ENCODE data around the gene PLXNC1. TPM values are rescaled to one million over a fixed set of nuclear protein-coding genes. Genes with fewer than 3 reads are reported as not detected.

The PLXNC1 gene
- total and polyA plus RNA-seq, 2 of the 8 experiments (the other 6 are each of a cell fraction or from before 2014, with no cell fraction given) = 0.83 to 2.0 TPM

- FAIRE-seq = no peak
- 89% methylated on average over 1 of the region's 1 CpG; no CpG with 5 or more reads in 1 of the 2 experiments for WGBS, 2 experiments (ENCODE audit: extremely low coverage in 1 of 2, insufficient coverage in 1 of 2, insufficient read length in 1 of 2, insufficient replicate concordance in 2 of 2, low coverage in 1 of 2, low lambda C conversion rate in 2 of 2, missing lambda C conversion rate in 1 of 2)
Observed at GRCh38 chr12:94318181-94318580, 169.8 kb downstream of the PLXNC1 start.

More at GRCh38 chr12:94318181-94318580, 169.8 kb downstream of the PLXNC1 start:
- Histone ChIP-seq H3K4me3 (ENCODE audit: extremely low read depth in 1 of 4, insufficient read depth in 2 of 4, low read depth in 3 of 4, low read length in 4 of 4) (no peak overlapping the region), H3K4me2 (ENCODE audit: insufficient read depth in 1 of 2, low read depth in 2 of 2, low read length in 2 of 2) (no peak overlapping the region), H2BK15ac (ENCODE audit: low read length) (no peak overlapping the region), H3K9ac (replicated peaks in 1 of 4; ENCODE audit: extremely low read depth in 1 of 4, low read depth in 3 of 4, low read length in 3 of 4) (no peak overlapping the region), H3K79me1 (ENCODE audit: low read depth, low read length) (no peaks in the 10 kb centered on the region), H2BK5ac (ENCODE audit: low read depth, low read length) (no peak overlapping the region), H3K23ac (ENCODE audit: insufficient read length) (no peak overlapping the region), H4K8ac (ENCODE audit: extremely low read depth, insufficient read depth, low read length) (no peak overlapping the region), H3K27ac (ENCODE audit: low read depth, low read length) (no peak overlapping the region), H2BK20ac (ENCODE audit: low read length) (no peak overlapping the region), H3K18ac (ENCODE audit: extremely low read depth, low read length) (no peak overlapping the region), H2AK5ac (ENCODE audit: low read depth, low read length) (no peak overlapping the region), H3K4me1 (replicated peaks in 1 of 4; ENCODE audit: control insufficient read depth in 3 of 4, insufficient read depth in 4 of 4, low read length in 3 of 4) (no peaks in the 10 kb centered on the region), H2BK120ac (replicated peaks; ENCODE audit: low read depth, low read length) (no peak overlapping the region), H2AFZ (ENCODE audit: low read length) (no peak overlapping the region), H3K14ac (ENCODE audit: insufficient read length) (no peak overlapping the region), H3K23me2 (ENCODE audit: low read depth, low read length) (no peaks in the 10 kb centered on the region), H3K56ac (replicated peaks; ENCODE audit: insufficient read length, low read depth, low read length) (no peak overlapping the region), H3K4ac (replicated peaks; ENCODE audit: insufficient read length, low read depth, low read length) (no peak overlapping the region), H3K9me3 (ENCODE audit: insufficient read depth in 2 of 2, low read depth in 1 of 2, low read length in 1 of 2) (peaks cover 25 to 35% of the 10 kb centered on the region in 2 experiments), H3K79me2 (ENCODE audit: control insufficient read depth in 1 of 2, insufficient read depth in 2 of 2, low read length in 2 of 2) (no peaks in the 10 kb centered on the region), H4K20me1 (replicated peaks in 1 of 2; ENCODE audit: control insufficient read depth in 1 of 2, insufficient read depth in 2 of 2, low read length in 2 of 2) (no peaks in the 10 kb centered on the region), H4K5ac (ENCODE audit: insufficient read length, low read depth, low read length) (no peak overlapping the region), H4K91ac (replicated peaks; ENCODE audit: insufficient read length, low read length) (no peak overlapping the region), H2BK12ac (ENCODE audit: low read depth, low read length) (no peak overlapping the region), H3K36me3 (ENCODE audit: control insufficient read depth in 2 of 4, insufficient read depth in 4 of 4, low read length in 3 of 4) (peaks cover 2 to 30% (median 14%) of the 10 kb centered on the region in 4 experiments; a peak in 6 of 8 replicates), H3K27me3 (replicated peaks in 1 of 4; ENCODE audit: control insufficient read depth in 3 of 4, extremely low read depth in 1 of 4, insufficient read depth in 3 of 4, low read length in 3 of 4) (no peaks in the 10 kb centered on the region)
- no peak for TF ChIP-seq NRF1 (IDR thresholded peaks at IDR 0.05; ENCODE audit: low read depth, low read length)
- no peak for TF ChIP-seq TCF12 (IDR thresholded peaks at IDR 0.05; ENCODE audit: low read depth, low read length)
- TF ChIP-seq ATF2 (IDR thresholded peaks at IDR 0.05; ENCODE audit: low read length) = no peak
- TF ChIP-seq TAF1 (IDR thresholded peaks at IDR 0.05; ENCODE audit: low read depth, low read length) = no peak
- no peak for TF ChIP-seq GTF2F1 (IDR thresholded peaks at IDR 0.05; ENCODE audit: borderline replicate concordance, low read depth, low read length)
- no peak for TF ChIP-seq RXRA (IDR thresholded peaks at IDR 0.05; ENCODE audit: insufficient read depth, low read depth, low read length)
- TF ChIP-seq RFX5 (IDR thresholded peaks at IDR 0.05; ENCODE audit: borderline replicate concordance, low read depth, low read length) = no peak
- no peak for TF ChIP-seq SIN3A (conservative IDR thresholded peaks at IDR 0.05 in 1 of 2, IDR thresholded peaks at IDR 0.05 in 1 of 2; ENCODE audit: low read depth in 1 of 2, low read length in 2 of 2)
- TF ChIP-seq JUN (IDR thresholded peaks at IDR 0.05; ENCODE audit: low read depth, low read length) = no peak
- TF ChIP-seq KDM5A (IDR thresholded peaks at IDR 0.05; ENCODE audit: low read length) = no peak
- ChIA-PET CTCF (ENCODE audit: partially characterized antibody) (no interaction called here), POLR2A (ENCODE audit: partially characterized antibody) (no interaction called here)
- no peak for DNase-seq (ENCODE audit: low read depth in 1 of 2, low spot score in 2 of 2)
